HEK293T (cell line): ENCODE results near the gene IGSF9B.

ENCODE experiments used
- CTCF ChIA-PET: fragments of 350-600 bp; formaldehyde crosslinking; extraction: SDS; loops from one replicate; lab custom pipeline; 2021; ENCODE audit warnings: antibody characterized with exemption, inconsistent platforms; lab: Yijun Ruan, JAX
- POLR2A ChIA-PET: fragments of 350-600 bp; formaldehyde crosslinking; extraction: SDS; loops from one replicate; lab custom pipeline; 2020; ENCODE audit warnings: antibody characterized with exemption, inconsistent platforms; lab: Yijun Ruan, JAX
- DNase-seq: peaks from one replicate; pipeline ENCODE4 v3.0.0; 2012; ENCODE audit warnings: mixed read lengths; ENCODE audit errors: extremely low spot score
- ARNT ChIP-seq: fragments of 450-650 bp; IDR thresholded peaks from 2 replicates; pipeline ENCODE4 v1.6.1; 2017; ENCODE audit warnings: mild to moderate bottlenecking
- BHLHE40 ChIP-seq: fragments of 450-650 bp; IDR thresholded peaks from 2 replicates; pipeline ENCODE4 v1.6.1; 2016; ENCODE audit warnings: mild to moderate bottlenecking, moderate library complexity, borderline replicate concordance
- CTBP1 ChIP-seq: fragments of 450-650 bp; IDR thresholded peaks from 2 replicates; pipeline ENCODE4 v1.6.1; 2016; ENCODE audit warnings: borderline replicate concordance
- ELF4 ChIP-seq: fragments of 450-650 bp; IDR thresholded peaks from 2 replicates; pipeline ENCODE4 v1.6.1; 2017; ENCODE audit warnings: antibody characterized with exemption
- FOXA1 ChIP-seq: fragments of 450-650 bp; IDR thresholded peaks from 2 replicates; pipeline ENCODE4 v1.6.1; 2016; ENCODE audit warnings: mild to moderate bottlenecking
- FOXK2 ChIP-seq: fragments of 450-650 bp; IDR thresholded peaks from 2 replicates; pipeline ENCODE4 v1.6.1; 2016; ENCODE audit warnings: mild to moderate bottlenecking
- FOXM1 ChIP-seq: fragments of 450-650 bp; IDR thresholded peaks from 2 replicates; pipeline ENCODE4 v1.6.1; 2017; ENCODE audit warnings: mild to moderate bottlenecking, borderline replicate concordance
- HDGF ChIP-seq: fragments of 450-650 bp; IDR thresholded peaks from 2 replicates; pipeline ENCODE4 v1.6.1; 2017; ENCODE audit warnings: antibody characterized with exemption, borderline replicate concordance
- L3MBTL2 ChIP-seq: fragments of 450-650 bp; conservative IDR thresholded peaks from 2 replicates; pipeline ENCODE4 v1.6.1; 2016; ENCODE audit warnings: mild to moderate bottlenecking
- LEF1 ChIP-seq: fragments of 450-650 bp; IDR thresholded peaks from 2 replicates; pipeline ENCODE4 v1.6.1; 2017; ENCODE audit warnings: mild to moderate bottlenecking, borderline replicate concordance
- NFRKB ChIP-seq: fragments of 450-650 bp; IDR thresholded peaks from 2 replicates; pipeline ENCODE4 v1.6.1; 2016; ENCODE audit warnings: mild to moderate bottlenecking, moderate library complexity
- PKNOX1 ChIP-seq: fragments of 450-650 bp; IDR thresholded peaks from 2 replicates; pipeline ENCODE4 v1.6.1; 2016
- SP1 ChIP-seq: fragments of 450-650 bp; IDR thresholded peaks from 2 replicates; pipeline ENCODE4 v1.6.1; 2017
- SUZ12 ChIP-seq: fragments of 450-650 bp; IDR thresholded peaks from 2 replicates; pipeline ENCODE4 v1.6.1; 2016; ENCODE audit warnings: mild to moderate bottlenecking
- TARDBP ChIP-seq: fragments of 450-650 bp; IDR thresholded peaks from 2 replicates; pipeline ENCODE4 v1.6.1; 2016
- ZNF384 ChIP-seq: fragments of 450-650 bp; IDR thresholded peaks from 2 replicates; pipeline ENCODE4 v1.6.1; 2016

IGSF9B gene

DNA sequence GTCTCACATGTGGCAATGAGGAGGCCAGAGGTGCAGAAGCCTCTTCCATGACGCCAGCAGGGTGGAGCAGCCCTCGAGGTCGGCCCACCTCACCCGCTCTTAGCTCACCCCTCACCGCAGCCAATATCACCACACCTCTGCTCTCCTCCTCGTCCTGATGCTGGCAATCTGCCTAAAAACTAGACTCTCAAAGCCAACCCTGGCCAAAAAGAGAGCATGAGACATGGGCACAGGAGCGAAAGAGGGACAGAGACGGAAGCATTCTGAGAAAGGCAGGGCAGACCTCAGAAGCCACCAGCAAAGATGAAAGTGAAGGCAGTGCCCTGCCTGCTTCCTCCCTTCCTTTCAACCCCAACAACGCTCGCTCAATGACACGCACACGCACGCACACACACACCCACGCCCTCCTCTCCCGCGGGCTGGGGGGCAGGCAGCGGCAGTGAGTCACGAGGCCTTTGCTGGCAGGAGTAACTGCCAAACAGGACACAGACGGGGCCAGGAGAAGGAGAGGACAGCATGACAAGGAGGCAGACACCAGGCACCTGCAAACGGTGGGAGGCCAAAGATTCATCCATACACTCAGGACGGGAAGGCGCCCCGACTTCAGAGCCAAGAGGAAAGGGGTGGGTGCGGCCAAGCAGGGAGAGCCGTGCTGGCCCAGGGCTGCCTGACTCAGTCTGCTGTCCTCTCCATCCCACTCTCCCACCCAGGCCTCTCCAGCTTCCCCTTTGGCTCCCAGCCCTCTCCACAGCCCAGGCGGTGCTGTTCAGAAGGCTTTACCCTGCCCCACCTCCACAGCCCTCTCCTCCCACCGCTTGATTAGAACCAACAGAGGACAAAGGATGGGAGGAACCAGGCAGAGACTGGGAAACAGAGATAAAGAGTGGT lies 11.4 kb downstream of the IGSF9B start:
- TF ChIP-seq TARDBP, result no peak
- TF ChIP-seq NFRKB, result no peak
- no peak for TF ChIP-seq HDGF
- TF ChIP-seq ZNF384, result no peak
- no peak for TF ChIP-seq CTBP1
- TF ChIP-seq LEF1, result no peak
- no peak for TF ChIP-seq ELF4
- TF ChIP-seq FOXA1, result no peak
- no peak for DNase-seq
- POLR2A ChIA-PET, result interaction anchor here (1.1 kb wide), 1 partner anchor 11 kb away, joined by 3 read pairs; the partner anchor contains the start of gene IGSF9B
- CTCF ChIA-PET, result no interaction called here

GRCh38 chr11:133943950-133944698 lies 12.6 kb downstream of the IGSF9B start:
- ChIA-PET POLR2A (no interaction called here), CTCF (interaction anchor here (1.0 kb wide), 1 partner anchor 14 kb away, joined by 3 read pairs; no protein-coding TSS in a partner anchor)
- no peak for DNase-seq
- TF ChIP-seq LEF1, result no peak
- TF ChIP-seq CTBP1, result no peak
- TF ChIP-seq ELF4, result no peak
- no peak for TF ChIP-seq HDGF
- TF ChIP-seq SUZ12, result no peak
- TF ChIP-seq FOXA1, result no peak

DNA sequence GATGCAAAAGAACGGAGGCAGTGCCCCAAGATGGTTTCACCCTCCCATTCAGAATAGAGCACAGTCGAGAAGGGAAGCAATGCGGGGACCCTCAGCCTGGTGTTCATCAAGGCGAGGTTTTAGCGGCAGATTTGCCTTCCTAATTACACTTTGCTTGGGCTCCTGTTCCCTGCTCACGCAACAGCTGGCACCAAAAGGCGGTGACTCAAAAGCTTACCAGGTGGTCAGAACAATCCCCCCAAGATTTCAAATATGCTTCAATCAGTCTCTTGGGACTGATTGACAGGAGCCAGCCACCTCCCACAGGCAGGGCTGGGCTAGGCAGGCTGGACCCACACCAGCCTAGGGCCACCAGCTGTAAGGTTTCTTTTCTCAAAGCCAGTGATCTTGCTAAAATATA lies 14.2 kb downstream of the IGSF9B start:
- DNase-seq, result no peak
- POLR2A ChIA-PET, result interaction anchor here (1.5 kb wide), 1 partner anchor 92 kb away, joined by 3 read pairs; no protein-coding TSS in a partner anchor
- TF ChIP-seq FOXM1 (no peak), SP1 (no peak), SUZ12 (no peak), BHLHE40 (no peak), LEF1 (no peak)
- CTCF ChIA-PET, result no interaction called here

GRCh38 chr11:133941546-133941945 lies 15.2 kb downstream of the IGSF9B start:
- ChIA-PET POLR2A (no interaction called here), CTCF (no interaction called here)
- no peak for DNase-seq
- TF ChIP-seq FOXK2, result no peak
- TF ChIP-seq SP1, result no peak
- no peak for TF ChIP-seq PKNOX1
- no peak for TF ChIP-seq BHLHE40
- TF ChIP-seq FOXA1, result no peak
- no peak for TF ChIP-seq CTBP1

- POLR2A ChIA-PET, result no interaction called here
- CTCF ChIA-PET, result no interaction called here
- no peak for DNase-seq
These were observed 16.7 kb downstream of the IGSF9B start for GRCh38 chr11:133940034-133940433.

GRCh38 chr11:133939558-133939957 lies 17.2 kb downstream of the IGSF9B start:
- no peak for TF ChIP-seq L3MBTL2
- TF ChIP-seq ARNT, result no peak
- no peak for TF ChIP-seq PKNOX1
- no peak for TF ChIP-seq HDGF
- TF ChIP-seq ZNF384, result no peak
- no peak for TF ChIP-seq SP1
- no peak for TF ChIP-seq ELF4
- CTCF ChIA-PET, result no interaction called here
- POLR2A ChIA-PET, result no interaction called here
- no peak for DNase-seq

More at GRCh38 chr11:133940034-133940433, 16.7 kb downstream of the IGSF9B start:
- TF ChIP-seq NFRKB (no peak), FOXA1 (no peak), ARNT (no peak), SP1 (no peak), HDGF (no peak), SUZ12 (no peak), TARDBP (no peak), ZNF384 (no peak), CTBP1 (no peak), PKNOX1 (no peak), FOXM1 (no peak), BHLHE40 (no peak), LEF1 (no peak), ELF4 (no peak), FOXK2 (no peak)
